Measurements from ENCODE around the gene HBZ. TPM values are rescaled to one million over a fixed set of nuclear protein-coding genes. Genes with fewer than 3 reads are reported as not detected.

Gene HBZ
- total and polyA plus RNA-seq, 2 of the 8 experiments (the other 6 are each of a cell fraction or from before 2014, with no cell fraction given) = 0.12 TPM; not detected in 1

DNA sequence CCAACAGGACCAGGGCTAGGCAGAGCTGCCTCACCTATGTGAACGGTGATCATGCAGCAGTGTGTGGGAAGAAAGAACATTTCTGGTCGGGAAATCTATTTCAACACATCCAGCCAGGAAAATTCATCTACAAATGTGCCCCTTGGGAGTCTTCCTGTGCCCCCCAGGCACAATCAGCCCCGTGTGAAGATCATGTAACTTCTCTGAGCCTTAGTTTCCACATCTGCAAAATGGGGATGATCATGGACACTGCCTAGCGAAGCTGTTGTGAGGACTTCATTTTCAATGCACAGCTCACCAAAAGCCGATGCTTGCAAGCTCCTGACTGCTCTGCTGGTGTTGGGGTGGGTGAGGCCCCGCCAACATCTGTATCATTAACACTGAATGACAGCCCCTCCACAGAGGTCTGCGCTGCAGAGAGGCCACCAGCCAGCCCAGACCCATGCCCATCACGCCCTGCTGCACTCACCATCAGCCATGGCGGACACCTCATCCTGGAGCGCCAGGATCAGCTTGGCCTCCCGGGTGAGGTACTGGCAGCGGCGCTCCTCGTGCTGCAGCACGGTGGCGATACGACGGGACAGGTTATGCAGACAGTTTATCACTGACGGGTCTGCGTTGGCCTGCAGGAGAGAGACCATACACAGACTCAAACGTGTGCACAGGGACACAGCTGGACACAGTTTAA lies 40.1 kb upstream of the HBZ start (continued):
- TF ChIP-seq, protein P1, sequence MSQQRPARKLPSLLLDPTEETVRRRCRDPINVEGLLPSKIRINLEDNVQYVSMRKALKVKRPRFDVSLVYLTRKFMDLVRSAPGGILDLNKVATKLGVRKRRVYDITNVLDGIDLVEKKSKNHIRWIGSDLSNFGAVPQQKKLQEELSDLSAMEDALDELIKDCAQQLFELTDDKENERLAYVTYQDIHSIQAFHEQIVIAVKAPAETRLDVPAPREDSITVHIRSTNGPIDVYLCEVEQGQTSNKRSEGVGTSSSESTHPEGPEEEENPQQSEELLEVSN (IDR thresholded peaks at IDR 0.05) = no peak
- TF ChIP-seq SIRT6 (IDR thresholded peaks at IDR 0.05; ENCODE audit: low read length) (no peak), BACH1 (IDR thresholded peaks at IDR 0.05; ENCODE audit: low read length) (no peak)
- TF ChIP-seq, protein P2, sequence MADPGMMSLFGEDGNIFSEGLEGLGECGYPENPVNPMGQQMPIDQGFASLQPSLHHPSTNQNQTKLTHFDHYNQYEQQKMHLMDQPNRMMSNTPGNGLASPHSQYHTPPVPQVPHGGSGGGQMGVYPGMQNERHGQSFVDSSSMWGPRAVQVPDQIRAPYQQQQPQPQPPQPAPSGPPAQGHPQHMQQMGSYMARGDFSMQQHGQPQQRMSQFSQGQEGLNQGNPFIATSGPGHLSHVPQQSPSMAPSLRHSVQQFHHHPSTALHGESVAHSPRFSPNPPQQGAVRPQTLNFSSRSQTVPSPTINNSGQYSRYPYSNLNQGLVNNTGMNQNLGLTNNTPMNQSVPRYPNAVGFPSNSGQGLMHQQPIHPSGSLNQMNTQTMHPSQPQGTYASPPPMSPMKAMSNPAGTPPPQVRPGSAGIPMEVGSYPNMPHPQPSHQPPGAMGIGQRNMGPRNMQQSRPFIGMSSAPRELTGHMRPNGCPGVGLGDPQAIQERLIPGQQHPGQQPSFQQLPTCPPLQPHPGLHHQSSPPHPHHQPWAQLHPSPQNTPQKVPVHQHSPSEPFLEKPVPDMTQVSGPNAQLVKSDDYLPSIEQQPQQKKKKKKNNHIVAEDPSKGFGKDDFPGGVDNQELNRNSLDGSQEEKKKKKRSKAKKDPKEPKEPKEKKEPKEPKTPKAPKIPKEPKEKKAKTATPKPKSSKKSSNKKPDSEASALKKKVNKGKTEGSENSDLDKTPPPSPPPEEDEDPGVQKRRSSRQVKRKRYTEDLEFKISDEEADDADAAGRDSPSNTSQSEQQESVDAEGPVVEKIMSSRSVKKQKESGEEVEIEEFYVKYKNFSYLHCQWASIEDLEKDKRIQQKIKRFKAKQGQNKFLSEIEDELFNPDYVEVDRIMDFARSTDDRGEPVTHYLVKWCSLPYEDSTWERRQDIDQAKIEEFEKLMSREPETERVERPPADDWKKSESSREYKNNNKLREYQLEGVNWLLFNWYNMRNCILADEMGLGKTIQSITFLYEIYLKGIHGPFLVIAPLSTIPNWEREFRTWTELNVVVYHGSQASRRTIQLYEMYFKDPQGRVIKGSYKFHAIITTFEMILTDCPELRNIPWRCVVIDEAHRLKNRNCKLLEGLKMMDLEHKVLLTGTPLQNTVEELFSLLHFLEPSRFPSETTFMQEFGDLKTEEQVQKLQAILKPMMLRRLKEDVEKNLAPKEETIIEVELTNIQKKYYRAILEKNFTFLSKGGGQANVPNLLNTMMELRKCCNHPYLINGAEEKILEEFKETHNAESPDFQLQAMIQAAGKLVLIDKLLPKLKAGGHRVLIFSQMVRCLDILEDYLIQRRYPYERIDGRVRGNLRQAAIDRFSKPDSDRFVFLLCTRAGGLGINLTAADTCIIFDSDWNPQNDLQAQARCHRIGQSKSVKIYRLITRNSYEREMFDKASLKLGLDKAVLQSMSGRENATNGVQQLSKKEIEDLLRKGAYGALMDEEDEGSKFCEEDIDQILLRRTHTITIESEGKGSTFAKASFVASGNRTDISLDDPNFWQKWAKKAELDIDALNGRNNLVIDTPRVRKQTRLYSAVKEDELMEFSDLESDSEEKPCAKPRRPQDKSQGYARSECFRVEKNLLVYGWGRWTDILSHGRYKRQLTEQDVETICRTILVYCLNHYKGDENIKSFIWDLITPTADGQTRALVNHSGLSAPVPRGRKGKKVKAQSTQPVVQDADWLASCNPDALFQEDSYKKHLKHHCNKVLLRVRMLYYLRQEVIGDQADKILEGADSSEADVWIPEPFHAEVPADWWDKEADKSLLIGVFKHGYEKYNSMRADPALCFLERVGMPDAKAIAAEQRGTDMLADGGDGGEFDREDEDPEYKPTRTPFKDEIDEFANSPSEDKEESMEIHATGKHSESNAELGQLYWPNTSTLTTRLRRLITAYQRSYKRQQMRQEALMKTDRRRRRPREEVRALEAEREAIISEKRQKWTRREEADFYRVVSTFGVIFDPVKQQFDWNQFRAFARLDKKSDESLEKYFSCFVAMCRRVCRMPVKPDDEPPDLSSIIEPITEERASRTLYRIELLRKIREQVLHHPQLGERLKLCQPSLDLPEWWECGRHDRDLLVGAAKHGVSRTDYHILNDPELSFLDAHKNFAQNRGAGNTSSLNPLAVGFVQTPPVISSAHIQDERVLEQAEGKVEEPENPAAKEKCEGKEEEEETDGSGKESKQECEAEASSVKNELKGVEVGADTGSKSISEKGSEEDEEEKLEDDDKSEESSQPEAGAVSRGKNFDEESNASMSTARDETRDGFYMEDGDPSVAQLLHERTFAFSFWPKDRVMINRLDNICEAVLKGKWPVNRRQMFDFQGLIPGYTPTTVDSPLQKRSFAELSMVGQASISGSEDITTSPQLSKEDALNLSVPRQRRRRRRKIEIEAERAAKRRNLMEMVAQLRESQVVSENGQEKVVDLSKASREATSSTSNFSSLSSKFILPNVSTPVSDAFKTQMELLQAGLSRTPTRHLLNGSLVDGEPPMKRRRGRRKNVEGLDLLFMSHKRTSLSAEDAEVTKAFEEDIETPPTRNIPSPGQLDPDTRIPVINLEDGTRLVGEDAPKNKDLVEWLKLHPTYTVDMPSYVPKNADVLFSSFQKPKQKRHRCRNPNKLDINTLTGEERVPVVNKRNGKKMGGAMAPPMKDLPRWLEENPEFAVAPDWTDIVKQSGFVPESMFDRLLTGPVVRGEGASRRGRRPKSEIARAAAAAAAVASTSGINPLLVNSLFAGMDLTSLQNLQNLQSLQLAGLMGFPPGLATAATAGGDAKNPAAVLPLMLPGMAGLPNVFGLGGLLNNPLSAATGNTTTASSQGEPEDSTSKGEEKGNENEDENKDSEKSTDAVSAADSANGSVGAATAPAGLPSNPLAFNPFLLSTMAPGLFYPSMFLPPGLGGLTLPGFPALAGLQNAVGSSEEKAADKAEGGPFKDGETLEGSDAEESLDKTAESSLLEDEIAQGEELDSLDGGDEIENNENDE (IDR thresholded peaks at IDR 0.05; ENCODE audit: insufficient replicate concordance, low read length) = no peak
- TF ChIP-seq, protein P3, sequence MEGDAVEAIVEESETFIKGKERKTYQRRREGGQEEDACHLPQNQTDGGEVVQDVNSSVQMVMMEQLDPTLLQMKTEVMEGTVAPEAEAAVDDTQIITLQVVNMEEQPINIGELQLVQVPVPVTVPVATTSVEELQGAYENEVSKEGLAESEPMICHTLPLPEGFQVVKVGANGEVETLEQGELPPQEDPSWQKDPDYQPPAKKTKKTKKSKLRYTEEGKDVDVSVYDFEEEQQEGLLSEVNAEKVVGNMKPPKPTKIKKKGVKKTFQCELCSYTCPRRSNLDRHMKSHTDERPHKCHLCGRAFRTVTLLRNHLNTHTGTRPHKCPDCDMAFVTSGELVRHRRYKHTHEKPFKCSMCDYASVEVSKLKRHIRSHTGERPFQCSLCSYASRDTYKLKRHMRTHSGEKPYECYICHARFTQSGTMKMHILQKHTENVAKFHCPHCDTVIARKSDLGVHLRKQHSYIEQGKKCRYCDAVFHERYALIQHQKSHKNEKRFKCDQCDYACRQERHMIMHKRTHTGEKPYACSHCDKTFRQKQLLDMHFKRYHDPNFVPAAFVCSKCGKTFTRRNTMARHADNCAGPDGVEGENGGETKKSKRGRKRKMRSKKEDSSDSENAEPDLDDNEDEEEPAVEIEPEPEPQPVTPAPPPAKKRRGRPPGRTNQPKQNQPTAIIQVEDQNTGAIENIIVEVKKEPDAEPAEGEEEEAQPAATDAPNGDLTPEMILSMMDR (IDR thresholded peaks at IDR 0.05; ENCODE audit: control extremely low read depth in 1 of 3, insufficient read depth in 1 of 3, low read depth in 1 of 3, low read length in 3 of 3) = no peak
- TF ChIP-seq, protein P4, sequence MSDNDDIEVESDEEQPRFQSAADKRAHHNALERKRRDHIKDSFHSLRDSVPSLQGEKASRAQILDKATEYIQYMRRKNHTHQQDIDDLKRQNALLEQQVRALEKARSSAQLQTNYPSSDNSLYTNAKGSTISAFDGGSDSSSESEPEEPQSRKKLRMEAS (IDR thresholded peaks at IDR 0.05) = no peak
